Thyroid gland (tissue), 4 donors: ENCODE measurements around the gene ERICH3.

ENCODE experiments used
- POLR2A ChIP-seq, 2 donors: fragments of 450-650 bp; IDR thresholded peaks; one replicate each; pipeline ENCODE4 v1.6.1; 2017; ENCODE audit warnings: antibody characterized with exemption in 2 of 2, mild to moderate bottlenecking in 2 of 2, moderate library complexity in 1 of 2
- TF ChIP-seq, protein P1 (sequence below), 6 experiments: fragments of 200-600 bp in 3 of 6; fragments of 450-650 bp in 3 of 6; sonication (generic) in 3 of 6; IDR thresholded peaks; one replicate each; pipeline ENCODE4 v1.5.1; 2016 to 2019; ENCODE audit warnings: antibody characterized with exemption in 6 of 6, mild to moderate bottlenecking in 2 of 6, inconsistent platforms in 1 of 6, moderate library complexity in 1 of 6

DNA sequence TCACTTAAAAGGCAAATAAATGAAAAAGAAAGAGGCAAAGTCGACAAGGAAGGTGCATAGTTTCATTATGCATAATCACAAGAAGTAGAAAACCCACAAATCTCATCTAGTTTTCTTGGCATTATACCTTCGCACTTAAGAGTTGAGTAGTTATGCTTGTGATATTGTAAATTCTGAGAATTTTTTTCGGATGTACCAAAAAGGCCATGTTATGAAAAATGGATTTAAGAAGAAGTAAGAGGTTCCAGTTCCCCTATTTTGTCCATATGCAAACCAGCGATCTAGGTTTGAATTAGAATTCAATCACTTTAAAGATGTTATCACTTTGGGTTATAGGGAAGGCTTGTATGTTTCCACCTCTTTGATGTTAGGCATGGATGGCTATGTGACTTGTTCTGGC lies 7.9 kb upstream of the ERICH3 start:
- TF ChIP-seq, protein P1, sequence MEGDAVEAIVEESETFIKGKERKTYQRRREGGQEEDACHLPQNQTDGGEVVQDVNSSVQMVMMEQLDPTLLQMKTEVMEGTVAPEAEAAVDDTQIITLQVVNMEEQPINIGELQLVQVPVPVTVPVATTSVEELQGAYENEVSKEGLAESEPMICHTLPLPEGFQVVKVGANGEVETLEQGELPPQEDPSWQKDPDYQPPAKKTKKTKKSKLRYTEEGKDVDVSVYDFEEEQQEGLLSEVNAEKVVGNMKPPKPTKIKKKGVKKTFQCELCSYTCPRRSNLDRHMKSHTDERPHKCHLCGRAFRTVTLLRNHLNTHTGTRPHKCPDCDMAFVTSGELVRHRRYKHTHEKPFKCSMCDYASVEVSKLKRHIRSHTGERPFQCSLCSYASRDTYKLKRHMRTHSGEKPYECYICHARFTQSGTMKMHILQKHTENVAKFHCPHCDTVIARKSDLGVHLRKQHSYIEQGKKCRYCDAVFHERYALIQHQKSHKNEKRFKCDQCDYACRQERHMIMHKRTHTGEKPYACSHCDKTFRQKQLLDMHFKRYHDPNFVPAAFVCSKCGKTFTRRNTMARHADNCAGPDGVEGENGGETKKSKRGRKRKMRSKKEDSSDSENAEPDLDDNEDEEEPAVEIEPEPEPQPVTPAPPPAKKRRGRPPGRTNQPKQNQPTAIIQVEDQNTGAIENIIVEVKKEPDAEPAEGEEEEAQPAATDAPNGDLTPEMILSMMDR (IDR thresholded peaks at IDR 0.05), result no peak
- TF ChIP-seq POLR2A (IDR thresholded peaks at IDR 0.05), result no peak
